Stimulated activated CD4-positive, alpha-beta T cell treated with anti-CD3 and anti-CD28 coated beads, Interleukin-15, amount 100 ng/mL, for 1 hour (primary cell): ENCODE results near the gene MEX3A.

Experiments used
- DNase-seq, 2 donors: peaks; one replicate each; pipeline ENCODE4 v3.0.0-alpha.2; 2020; ENCODE audit warnings: low read depth in 1 of 2, low spot score in 1 of 2

The MEX3A gene

DNA sequence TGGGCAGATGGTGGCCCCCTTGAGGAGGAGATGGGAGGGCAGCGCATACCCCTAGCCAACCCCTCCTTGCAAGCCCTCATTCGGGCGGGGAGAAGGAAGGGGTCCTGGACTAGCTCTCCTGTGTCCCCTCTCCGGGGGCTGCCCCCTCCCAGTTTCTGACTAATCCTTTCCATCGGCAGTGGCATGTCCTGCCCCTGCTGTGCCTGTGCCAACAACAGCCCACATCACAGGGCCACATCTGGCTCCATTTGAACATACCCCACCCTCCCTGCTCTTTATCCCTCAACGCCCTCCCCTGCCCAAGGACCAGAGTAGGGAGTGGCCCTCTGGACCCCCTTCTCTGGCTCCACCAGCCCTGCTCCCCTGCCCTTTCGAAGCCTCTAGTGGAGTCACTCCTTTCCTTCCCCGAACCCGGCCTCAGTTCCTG, 21.3 kb upstream of the MEX3A start:
- DNase-seq: no peak

DNA sequence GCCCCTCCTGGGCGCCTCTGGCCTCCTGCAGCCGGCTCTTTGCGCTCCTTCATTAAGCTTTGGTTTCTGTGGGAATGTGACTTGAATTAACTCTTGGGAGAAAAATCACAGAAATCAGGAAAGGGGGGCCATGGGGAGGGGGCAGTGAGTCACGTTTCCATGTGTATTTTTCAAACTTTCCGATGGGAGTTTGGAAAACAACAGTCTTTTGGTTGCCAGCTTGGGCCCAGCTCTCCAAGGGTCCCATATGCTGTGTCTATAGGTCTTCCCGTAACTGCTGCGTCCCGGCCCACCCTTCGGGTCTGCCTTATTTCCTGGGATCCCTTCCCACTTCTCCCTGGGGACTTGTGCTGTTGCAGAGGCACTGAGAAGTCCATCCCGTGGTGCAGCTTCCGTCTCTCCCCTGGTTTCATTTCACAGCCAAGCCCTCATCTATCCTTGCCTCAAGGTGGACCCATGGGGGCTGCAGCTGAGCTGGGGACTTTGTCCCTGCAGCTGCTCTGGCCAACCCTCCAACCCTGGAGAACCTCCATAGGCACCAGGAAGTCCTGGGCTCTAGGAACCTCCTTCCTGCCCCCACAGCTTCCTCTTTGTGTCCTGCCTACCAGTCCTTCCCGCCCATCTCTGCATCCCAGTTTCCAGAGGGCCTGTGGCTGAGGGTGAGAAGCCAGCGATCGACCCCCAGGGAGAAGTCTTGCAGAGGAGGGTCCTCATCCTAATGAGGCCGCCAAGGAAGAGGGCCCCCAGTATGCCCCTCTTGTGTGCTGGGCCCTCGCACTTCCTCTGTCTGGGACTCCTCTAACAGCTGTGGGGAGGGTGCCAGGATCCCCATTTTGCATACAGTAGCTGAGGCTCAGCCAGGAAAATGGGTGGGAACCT, 20.6 kb upstream of the MEX3A start:
- DNase-seq: no peak

DNA sequence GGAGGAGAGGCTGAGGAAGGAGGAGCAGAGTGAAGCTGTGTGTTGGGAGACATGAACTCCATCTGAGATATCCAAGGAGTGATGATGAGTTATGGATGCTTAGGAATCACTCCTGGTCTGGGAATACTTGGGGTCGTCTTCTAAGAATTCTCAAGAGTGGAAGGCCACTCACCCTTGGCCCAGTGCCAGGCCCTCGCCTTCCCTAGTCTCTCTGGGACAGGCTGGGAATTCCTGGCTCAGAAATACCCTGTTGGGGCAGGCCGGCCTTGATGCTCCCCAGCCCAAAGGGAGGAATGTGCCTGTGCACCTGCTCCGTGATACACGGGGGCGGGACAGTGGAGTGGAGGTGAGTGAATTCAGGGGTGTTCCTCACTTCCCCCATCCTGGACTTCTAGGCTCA, 19.6 kb upstream of the MEX3A start:
- DNase-seq: no peak

DNA sequence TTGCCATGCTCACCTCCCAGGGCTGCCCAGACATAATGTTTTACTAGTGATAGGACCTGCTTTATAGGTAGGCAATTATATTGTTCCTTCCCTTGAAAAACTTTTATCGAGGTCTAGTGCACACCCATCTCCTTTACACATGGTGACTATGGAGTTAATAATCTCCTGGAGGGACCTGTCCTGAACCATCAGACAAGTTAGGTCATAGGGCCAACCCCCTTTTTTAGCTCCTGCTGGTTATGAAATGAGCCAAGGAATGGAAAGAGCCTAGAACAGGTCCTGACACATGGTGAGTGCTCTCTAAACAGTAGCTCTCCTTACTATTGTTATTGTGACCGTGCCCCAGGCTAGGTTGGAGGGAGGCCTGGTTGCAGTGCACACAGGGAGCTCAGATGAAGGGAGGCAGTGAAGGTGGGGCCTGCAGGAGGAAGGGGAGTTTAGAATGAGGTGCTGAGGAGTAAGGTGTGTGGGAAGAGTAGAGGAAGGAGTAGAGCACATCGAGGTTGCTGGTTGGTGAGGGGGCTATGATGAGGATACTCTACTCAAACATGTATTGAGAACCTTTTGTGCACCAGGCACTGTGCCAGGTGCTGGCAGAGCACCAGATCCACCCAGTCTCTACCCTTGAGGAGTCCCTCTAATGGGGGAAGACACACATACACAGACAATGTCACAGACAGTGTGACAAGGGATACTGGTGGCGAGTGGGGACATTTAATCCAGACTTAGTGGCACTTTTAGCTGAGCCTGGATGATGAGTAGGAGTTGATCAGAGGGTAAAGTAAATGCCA, 18.1 kb upstream of the MEX3A start:
- DNase-seq: no peak

DNA sequence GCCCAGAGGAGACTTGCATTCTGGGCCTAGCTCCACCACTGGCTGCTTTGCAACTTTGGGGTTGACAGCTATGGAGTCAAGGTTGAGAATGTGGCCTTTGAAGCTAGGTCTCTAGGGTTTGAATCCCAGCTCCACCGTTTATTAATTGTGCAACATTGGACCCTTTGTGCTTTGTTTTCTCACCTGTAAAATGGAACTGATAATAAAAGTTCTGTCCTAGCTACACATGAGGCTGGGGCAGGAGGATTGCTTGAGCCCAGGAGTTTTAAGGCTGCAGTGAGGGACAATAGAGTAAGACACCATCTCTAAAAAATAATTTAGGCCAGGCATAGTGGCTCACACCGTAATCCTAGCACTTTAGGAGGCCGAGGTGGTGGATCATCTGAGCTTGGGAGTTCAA, 17.0 kb upstream of the MEX3A start:
- no peak for DNase-seq

DNA sequence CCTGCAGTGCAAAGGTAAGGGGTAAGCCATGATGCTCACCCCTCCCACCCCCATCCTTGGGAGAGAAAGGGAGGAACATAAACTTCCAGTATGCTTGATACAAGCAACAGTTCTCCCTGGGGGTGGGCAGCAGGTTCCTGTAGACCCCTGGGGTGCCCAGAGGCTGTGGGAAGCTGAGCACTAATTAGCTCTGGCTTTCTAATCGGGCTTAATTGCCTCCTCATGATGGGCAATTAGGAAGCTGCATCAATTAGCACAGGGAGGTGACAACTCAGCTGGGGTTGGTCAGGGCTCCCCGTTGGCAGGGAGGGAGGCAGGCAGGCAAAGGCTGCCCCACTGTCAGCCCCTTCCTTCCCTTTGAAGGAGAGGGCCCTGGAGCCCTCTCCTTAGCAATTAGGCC, 16.5 kb upstream of the MEX3A start:
- no peak for DNase-seq

DNA sequence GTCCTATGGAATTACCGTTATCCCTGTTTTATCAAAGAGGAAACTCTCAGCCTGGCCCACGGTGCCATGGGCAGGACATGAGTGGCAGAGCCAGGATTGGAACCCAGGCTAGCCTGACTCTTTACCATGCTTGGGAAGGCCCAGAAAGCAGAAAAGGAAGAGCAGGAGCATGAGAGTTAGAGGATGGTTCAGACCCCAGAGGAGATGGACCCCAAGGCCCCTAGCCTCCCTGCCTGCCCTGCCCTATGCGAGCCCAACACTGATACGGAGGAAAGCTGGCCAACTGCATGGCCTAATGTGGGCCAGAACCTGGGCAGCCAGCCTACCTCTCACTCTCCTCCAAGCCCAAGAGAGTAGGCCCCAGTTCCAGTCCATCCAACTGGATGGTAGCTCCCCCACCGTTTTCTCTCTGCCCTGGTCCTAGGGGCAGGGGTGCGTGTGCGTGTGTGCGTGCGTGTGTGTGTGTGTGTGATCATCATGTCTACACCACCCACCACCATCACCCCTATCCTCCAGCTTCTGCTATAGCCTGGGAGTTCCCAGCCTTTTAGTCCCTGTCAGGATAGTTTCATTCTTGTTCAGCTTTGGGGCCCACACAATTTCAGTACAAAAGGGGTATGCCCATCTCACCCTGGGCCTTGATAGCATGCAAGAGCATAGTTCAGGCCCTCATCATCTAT, 15.4 kb upstream of the MEX3A start:
- no peak for DNase-seq

DNA sequence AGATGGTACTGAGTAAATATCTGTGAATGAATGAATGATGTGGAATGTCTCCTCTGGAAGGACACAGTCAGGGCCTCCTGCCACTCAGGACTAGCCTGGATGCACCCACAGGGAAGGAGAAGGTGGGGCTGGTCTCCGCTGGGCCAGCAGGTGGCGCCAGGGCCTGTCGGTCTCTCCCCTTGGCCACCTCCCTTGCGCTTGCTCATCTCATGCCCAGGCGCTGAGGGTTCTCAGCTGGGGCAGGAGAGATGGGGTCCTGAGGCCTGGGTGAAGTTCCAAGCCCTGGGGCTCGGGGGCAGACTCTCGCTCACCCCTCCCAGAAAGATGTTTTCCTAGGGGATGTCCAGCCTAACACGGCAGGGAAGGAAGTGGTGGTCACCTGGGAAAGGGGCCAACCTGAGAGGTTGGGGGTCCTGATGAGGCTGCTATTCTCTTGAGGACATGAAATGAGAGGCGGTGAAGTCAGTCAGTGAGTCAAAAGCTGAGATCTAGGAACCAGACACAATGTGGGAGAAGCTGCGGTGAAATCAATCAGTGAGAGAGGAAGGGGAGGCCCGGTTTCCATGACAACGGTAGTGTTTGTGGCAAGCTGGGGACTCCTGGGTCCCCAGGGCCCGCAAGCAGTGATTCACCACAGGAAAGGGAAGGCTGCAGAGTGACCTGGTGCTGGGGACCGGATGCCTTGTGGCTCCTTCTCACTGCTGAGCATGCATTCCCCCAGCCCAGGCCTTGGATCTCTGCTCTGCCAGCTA, 14.6 kb upstream of the MEX3A start:
- peak; percentile 71 to 78 for DNase-seq

DNA sequence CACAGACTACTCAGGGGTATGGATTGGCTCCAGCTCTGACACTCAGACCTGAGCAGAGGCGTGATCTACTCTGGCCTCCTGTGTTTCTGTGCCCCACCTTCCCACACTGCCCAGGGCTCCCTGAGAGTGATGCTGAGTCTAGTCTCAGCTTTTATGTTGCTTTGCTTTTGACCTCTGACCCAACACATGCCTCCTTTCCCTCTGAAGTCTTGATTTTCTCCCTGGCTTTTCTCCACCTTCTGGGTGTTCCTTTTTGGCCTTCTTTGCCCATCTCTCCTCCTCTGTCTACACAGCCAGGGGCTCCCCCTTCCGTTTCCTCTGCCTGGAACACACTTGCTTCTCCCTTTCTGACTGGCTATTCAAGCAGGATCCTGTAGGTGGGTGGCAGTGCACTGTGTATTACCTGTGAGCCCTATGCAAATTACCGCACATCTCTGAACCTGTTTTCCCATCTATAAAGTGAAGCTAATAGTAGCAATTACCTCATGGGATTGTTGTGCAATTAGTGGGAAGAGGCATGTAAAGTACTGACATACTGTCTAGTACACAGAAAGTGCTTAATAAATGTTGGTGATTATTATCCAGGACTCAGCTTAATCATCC, 13.7 kb upstream of the MEX3A start:
- no peak for DNase-seq

DNA sequence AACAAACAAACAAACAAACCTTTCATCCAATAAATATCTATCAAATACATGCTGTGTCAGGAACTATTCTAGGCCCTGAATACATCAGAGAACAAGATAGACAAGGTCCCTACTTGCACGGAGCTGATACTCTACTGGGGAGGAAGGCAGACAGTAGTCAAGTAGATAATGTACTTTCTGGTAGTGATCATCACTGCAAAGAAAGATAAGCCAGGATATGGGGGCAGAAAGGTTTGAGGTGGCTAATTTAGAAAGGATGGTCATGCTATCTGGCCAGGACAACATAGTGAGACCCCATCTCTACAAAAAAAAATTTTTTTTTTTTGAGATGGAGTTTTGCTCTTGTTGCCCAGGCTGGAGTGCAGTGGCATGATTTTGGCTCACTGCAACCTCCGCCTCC, 9.3 kb upstream of the MEX3A start:
- DNase-seq: no peak

DNA sequence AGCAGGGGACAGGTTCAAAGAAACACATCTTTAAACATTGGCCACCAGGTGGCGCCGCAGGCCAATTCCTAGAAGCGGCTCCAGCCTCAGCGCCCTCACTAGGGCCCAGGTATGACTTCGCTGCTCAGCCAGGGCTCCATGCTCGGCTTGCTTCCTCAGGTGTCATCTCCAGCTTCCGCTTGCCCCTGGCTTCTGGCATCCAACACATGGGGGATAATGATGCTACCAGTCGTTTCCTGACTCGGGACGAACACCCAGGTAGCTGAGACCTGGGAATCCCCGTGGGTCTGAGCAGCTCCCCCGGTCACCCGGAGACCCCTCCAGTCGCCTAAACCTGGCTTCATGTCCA, 8.5 kb upstream of the MEX3A start:
- peak; percentile 76 to 83 for DNase-seq

DNA sequence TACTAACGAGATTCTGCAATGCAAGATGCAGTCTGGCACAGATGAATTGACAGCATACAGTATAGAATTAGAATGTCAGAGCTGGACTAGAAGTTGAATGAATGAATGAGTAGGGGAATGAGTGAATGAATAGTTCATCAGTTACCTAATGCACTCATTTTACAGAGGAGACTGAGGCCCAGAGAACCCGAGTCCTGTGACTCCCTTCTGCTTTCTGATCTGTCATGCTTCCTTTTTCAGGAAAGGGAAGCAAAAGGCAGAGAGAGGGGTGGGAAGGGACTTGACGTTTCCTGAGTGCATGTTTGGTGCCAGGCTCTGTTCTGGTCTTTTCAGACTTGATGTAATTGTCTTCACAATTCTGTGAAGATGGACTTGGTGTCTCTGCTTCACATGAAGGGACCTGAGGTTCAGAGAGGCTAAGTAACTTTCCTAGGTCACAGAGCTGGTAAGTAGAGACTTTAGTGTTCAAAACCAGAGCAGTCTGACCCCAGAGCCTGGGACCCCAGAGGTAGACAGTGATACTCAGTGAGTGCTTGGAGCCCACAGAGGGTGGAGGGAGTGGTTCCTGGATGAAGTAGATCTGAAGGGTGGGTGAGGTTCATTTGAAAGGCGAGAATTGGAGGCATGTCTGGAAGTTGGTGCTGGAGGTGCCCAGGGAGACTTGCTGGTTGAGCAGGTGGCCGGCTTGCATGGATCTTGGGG, 8.0 kb upstream of the MEX3A start:
- DNase-seq: no peak

DNA sequence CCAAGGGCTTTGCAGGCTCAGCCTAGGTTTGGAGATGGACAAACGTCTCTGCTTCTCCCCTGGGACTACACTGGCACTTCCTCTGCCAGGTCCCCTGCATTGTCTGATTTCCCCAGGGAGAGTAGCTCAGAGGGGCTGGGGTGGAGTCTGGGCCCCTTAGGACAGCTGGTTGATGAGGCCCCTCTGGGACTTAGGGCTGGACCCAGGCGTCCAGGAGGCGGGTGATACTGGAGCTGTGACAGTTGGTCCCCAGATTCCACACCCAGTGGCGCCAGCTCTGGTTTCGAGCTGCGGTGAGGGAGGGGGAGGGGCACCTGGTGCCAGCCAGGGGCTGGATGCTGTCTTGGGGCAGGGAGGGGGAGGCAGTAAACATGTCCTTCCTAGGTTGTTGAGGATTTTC, 7.4 kb upstream of the MEX3A start:
- no peak for DNase-seq

DNA sequence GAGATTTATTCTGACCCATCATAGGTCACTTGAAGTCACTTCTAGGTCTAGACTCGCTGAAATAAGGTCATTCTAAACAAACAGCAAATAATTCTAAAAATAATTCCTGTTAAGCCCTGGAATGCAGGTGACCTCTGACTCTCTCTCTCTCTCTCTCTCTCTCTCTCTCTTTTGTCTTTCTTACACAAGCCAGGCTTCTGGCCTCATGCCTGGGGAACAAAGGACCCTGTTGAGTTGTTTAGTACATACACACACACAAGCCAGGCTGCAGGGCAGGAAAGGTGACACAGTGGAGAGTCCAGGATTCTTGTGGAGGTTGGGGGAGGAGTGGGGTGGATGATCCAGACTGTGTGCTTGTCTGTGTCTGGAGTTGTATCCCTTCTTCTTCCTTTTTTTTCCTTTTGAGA, 4.0 kb upstream of the MEX3A start:
- DNase-seq: no peak

DNA sequence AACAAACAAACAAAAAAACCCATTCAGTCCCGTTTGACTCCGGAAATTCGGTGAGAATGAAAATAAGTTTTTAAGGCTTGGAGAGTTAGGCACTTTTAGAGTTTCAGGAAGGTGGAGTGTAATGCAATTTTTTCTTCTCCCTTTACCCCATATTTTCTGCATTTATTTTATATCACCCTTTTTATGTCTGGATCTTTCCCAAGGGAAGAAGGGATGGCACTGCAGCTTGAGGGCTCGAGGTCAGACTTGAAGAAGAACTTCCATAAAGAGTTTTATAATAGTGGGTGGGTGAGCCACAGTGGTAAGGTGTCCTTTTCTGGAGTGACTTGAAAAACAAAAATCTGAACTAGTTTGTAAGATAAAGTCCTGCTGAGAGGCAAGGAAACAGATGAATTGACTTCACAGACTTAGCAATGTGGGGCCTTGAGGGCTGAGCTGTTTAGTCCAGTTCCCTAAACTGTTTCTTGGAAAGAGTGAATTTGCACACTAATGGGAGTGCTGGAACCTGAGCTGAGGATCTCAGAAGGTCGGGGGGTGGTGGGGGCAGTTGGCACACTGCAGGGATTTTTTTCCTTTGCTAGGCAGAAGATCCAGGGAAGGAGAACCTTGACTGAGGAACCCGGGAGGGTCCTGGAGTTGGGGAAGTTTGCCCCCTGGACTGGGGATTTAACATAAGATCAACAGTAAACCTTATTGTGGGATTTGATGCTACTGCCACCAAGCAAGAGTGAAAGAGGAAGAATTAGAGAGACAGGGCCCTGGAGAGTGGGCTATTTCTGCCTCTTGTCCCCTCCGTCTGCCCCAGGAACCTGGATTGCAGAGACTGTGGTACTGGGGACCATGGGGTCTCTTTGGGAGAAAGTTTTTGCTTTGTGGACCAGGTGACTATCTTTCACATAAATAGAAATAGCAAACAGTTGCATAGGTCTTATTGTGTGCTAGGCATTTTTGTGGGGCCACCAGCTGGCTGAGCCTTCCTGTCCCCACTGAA, 1.8 kb upstream of the MEX3A start:
- DNase-seq: no peak

DNA sequence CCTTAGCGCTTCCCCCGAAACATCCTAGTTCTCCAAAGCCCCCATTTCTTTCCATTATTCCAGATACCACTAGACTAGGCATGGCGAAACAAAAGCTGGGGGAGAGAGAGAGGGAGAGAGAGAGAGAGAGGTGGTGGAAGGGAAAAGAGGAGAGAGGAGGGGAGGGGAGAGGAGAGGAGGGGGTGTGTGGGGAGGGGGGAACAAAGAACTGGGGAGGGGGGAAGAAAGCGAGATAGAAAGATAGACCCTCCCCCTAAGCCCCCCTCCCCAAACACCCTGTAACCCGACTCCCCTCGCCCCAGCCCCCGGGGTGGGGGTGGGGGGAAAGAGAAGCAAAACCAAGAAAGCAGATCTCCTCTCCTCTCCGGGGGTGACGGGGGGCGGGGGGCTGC, 352 bp downstream of the MEX3A start:
- DNase-seq: no peak

DNA sequence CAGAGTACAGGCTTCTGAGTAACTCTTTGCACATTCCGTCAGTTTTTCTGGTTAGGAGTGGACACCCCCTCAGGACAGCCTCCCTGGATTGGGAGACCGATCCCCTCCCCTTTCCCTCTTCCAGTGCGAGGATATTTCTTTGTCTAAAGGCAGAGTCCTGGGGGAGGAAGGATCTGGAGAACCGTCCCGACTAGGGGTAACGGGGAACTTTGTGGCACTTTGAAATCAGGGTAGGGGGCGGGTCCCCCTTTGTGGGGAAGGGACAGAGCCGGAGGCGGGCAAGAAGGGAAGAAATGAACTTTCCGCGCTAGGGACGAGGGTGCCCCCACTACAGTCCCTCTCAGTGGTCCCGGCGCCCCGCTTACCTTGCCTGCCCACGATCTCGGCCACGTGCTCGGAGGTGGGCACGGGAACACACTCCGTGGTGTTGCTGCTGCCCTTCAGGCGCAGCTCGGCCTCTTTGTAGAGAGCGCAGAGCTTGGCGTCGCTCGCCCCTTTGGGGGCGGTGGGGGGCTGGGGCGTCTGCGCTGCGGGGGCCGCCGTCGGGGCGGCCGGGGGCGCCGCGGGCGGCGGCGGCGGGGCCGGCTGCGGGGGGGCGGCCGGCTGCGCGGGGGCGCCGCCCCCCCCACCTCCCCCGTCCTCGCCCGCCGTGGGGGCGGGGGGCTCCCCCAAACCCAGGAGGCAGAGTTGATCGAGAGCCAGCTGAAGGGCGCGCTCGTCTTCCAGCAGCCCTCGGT, 917 bp downstream of the MEX3A start:
- DNase-seq: no peak

DNA sequence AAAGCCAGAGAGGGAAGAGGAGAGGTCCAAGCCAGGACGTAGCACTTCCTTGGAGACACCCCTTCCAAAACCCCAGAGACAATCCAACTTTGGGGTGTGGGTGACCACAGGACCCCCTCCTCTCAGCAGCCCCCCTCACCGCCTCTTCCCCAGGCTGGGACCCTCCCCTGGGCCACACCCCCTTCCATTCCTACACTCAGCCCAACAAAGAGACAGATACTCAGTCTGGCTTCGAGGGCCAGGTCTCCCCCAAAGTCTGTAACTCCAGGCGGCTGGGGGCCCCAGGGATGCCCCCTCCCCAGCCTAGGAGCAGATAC, 1.4 kb downstream of the MEX3A start:
- DNase-seq: no peak
